ENCODE data around the gene ARHGAP24. TPM values are rescaled to one million over a fixed set of nuclear protein-coding genes. Genes with fewer than 3 reads are reported as not detected.

ARHGAP24 gene
- total RNA-seq, 1 donor, result 67.6 TPM

DNA sequence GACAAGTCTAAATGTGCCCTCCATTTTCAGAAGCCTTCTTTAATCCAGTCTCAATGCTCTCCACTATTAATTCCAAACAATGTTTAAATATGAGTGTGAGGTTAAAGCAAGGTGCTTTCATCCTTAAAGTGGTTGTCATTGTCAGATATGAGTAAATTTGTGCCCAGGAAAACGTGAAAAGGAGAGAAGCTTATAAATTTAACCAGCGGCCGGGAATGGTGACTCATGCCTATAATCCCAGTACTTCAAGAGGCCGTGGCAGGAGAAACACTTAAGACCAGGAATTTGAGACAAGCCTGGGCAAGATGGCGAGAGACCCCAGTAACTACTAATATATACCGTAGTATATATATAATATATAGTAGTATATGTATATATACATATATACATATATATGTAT lies 270.0 kb downstream of the ARHGAP24 start:
- TF ChIP-seq, protein P1, sequence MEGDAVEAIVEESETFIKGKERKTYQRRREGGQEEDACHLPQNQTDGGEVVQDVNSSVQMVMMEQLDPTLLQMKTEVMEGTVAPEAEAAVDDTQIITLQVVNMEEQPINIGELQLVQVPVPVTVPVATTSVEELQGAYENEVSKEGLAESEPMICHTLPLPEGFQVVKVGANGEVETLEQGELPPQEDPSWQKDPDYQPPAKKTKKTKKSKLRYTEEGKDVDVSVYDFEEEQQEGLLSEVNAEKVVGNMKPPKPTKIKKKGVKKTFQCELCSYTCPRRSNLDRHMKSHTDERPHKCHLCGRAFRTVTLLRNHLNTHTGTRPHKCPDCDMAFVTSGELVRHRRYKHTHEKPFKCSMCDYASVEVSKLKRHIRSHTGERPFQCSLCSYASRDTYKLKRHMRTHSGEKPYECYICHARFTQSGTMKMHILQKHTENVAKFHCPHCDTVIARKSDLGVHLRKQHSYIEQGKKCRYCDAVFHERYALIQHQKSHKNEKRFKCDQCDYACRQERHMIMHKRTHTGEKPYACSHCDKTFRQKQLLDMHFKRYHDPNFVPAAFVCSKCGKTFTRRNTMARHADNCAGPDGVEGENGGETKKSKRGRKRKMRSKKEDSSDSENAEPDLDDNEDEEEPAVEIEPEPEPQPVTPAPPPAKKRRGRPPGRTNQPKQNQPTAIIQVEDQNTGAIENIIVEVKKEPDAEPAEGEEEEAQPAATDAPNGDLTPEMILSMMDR (IDR thresholded peaks at IDR 0.05; ENCODE audit: insufficient read depth, low read length), result no peak
- H3K4me3 ChIP-seq (ENCODE audit: low read depth, low read length), result no peak overlapping the region
- DNase-seq (ENCODE audit: low read depth), result no peak

DNA sequence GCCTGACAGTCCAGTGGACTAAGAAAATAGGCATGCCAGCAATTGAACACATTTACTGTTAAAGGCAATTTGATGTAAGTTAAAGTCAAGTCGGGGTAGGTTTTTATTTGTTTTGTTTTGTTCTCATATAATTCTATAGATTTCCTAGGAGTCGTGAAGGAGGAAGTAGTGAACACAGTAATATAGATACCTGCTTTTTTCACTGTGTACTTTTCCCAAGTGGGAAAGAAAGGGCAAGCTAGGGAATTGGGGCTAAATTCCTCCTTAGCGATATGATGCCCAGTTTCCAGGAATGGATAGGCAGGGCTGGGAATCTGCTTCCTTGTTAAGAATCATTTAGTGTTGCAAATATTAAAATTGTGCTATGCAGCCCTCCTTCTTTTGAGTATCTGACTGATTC lies 271.0 kb downstream of the ARHGAP24 start:
- TF ChIP-seq, protein P1 (IDR thresholded peaks at IDR 0.05; ENCODE audit: insufficient read depth, low read length), result no peak
- no peak overlapping the region for H3K4me3 ChIP-seq (ENCODE audit: low read depth, low read length)
- DNase-seq (ENCODE audit: low read depth), result no peak

DNA sequence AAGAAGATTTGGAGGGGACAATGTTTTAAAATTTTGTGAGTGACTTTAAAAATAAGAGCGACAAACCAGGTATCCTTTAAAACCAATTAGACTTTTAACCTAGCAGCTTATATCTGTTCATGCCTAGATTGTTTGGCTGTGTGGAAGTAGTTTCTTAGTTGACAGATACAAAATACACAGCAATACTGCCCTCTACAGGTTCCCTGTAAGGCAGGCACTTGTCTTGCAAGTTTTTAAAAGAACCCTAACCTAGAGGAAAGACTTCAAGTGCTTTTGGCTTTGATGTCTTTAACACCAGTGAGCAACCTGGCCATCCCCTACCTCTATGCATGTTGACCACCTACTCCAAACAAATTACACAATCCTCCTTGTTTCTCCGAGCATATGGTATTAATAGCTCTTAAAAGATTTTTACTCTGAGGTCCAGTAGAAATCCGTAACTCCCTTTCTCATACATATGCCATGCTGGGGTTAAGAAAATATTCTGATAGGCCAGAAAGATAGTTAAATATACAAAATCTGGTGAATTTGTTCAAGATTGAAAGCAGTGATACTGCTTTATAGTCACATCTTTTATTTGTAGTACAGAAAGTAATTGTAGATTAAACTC lies 273.0 kb downstream of the ARHGAP24 start:
- H3K4me3 ChIP-seq (ENCODE audit: low read depth, low read length), result no peak overlapping the region
- DNase-seq (ENCODE audit: low read depth), result peak; percentile 93
- TF ChIP-seq, protein P1 (IDR thresholded peaks at IDR 0.05; ENCODE audit: insufficient read depth, low read length), result peak; percentile 91

DNA sequence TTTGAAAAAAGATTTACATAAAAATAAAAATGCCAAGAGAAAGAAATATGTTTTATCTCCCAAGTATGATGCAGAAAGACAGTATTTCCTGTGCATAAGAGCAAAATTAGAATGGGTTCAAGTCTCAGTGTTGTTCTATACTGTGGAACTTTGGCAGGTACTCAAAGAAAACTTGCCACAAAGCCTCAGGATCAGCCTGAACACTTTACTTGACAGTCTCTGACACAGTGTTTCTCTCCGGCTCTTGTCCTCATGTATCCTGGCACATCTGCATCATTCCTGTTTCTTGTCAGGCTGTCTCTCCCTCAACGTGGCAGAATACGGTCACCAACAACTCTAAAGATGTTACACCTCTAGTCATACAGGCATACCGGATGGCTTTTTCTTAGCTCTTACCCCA lies 273.7 kb downstream of the ARHGAP24 start:
- no peak overlapping the region for H3K4me3 ChIP-seq (ENCODE audit: low read depth, low read length)
- DNase-seq (ENCODE audit: low read depth), result peak; percentile 59
- TF ChIP-seq, protein P1 (IDR thresholded peaks at IDR 0.05; ENCODE audit: insufficient read depth, low read length), result no peak

GRCh38 chr4:85751866-85752265 lies 276.9 kb downstream of the ARHGAP24 start:
- TF ChIP-seq, protein P1 (IDR thresholded peaks at IDR 0.05; ENCODE audit: insufficient read depth, low read length), result no peak
- DNase-seq (ENCODE audit: low read depth), result no peak
- no peak overlapping the region for H3K4me3 ChIP-seq (ENCODE audit: low read depth, low read length)

GRCh38 chr4:85755285-85755684 lies 280.3 kb downstream of the ARHGAP24 start:
- TF ChIP-seq, protein P1 (IDR thresholded peaks at IDR 0.05; ENCODE audit: insufficient read depth, low read length), result no peak
- H3K4me3 ChIP-seq (ENCODE audit: low read depth, low read length), result no peak overlapping the region
- DNase-seq (ENCODE audit: low read depth), result no peak

DNA sequence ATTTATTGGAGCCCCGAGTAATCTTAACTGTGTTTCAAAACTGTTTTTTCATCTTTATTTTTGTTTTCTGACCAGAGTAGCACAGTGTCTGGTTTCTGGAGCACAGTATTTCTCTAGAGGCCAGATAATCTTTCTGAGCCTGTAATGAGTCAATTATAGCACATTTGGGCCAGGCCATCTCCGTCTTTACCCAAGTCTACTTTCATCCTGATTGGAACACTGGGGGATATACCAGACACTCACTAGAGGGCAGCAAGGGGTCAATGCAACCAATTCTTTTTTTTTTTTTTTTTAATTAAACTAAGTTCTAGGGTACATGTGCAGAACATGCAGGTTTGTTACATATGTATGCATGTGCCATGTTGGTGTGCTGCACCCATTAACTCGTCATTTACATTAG lies 282.0 kb downstream of the ARHGAP24 start:
- DNase-seq (ENCODE audit: low read depth), result peak; percentile 83
- no peak overlapping the region for H3K4me3 ChIP-seq (ENCODE audit: low read depth, low read length)
- TF ChIP-seq, protein P1 (IDR thresholded peaks at IDR 0.05; ENCODE audit: insufficient read depth, low read length), result peak; percentile 69

All from fibroblast of the aortic adventitia (primary cell).